KMS-11 (cell line): ENCODE results near the gene FAM168B.

Experiments used
- H2AFZ ChIP-seq: fragments of 200-600 bp; sonication (generic); 2 replicates; pipeline ENCODE4 v1.6.1; 2016; ENCODE audit warnings: antibody characterized with exemption, mixed run types, low read depth
- H3K27ac ChIP-seq: fragments of 200-600 bp; sonication (generic); 2 replicates; pipeline ENCODE4 v1.6.1; 2016; ENCODE audit warnings: mild to moderate bottlenecking, mixed run types
- H3K27me3 ChIP-seq: fragments of 200-600 bp; sonication (generic); 2 replicates; pipeline ENCODE4 v1.6.1; 2017; ENCODE audit warnings: mild to moderate bottlenecking, low read depth, mixed run types, moderate library complexity; ENCODE audit not compliant: insufficient read depth
- H3K36me3 ChIP-seq: fragments of 200-600 bp; sonication (generic); 2 replicates; pipeline ENCODE4 v1.6.1; 2017; ENCODE audit warnings: mild to moderate bottlenecking, mixed run types; ENCODE audit not compliant: insufficient read depth
- H3K4me1 ChIP-seq: fragments of 200-600 bp; sonication (generic); 2 replicates; pipeline ENCODE4 v1.6.1; 2016; ENCODE audit warnings: mild to moderate bottlenecking, low read depth, mixed run types; ENCODE audit not compliant: poor library complexity, severe bottlenecking
- H3K4me2 ChIP-seq: fragments of 200-600 bp; sonication (generic); 2 replicates; pipeline ENCODE4 v1.7.0; 2016; ENCODE audit warnings: mild to moderate bottlenecking, mixed run types
- H3K4me3 ChIP-seq: fragments of 200-600 bp; sonication (generic); IDR thresholded peaks from 2 replicates; pipeline ENCODE4 v1.6.1; 2017; ENCODE audit warnings: low read depth, low read length, mixed read lengths; ENCODE audit not compliant: insufficient read depth
- H3K79me2 ChIP-seq: fragments of 200-600 bp; sonication (generic); 2 replicates; pipeline ENCODE4 v1.6.1; 2016; ENCODE audit warnings: low read depth, mixed run types; ENCODE audit not compliant: insufficient read depth
- H3K9ac ChIP-seq: fragments of 200-600 bp; sonication (generic); 2 replicates; pipeline ENCODE4 v1.6.1; 2016; ENCODE audit warnings: mild to moderate bottlenecking, mixed run types
- H4K20me1 ChIP-seq: fragments of 200-600 bp; sonication (generic); 2 replicates; pipeline ENCODE4 v1.6.1; 2016; ENCODE audit warnings: mild to moderate bottlenecking, mixed run types; ENCODE audit not compliant: insufficient read depth
- CTCF ChIP-seq: fragments of 200-600 bp; sonication (generic); conservative IDR thresholded peaks from 2 replicates; pipeline ENCODE4 v1.6.1; 2017; ENCODE audit warnings: low read depth, mild to moderate bottlenecking, antibody characterized with exemption, low read length, moderate library complexity, mixed read lengths

Gene FAM168B

GRCh38 chr2:131067465-131068125 lies 25.7 kb downstream of the FAM168B start:
- Histone ChIP-seq H3K4me3 (no peak overlapping the region), H3K4me2 (no peak overlapping the region), H3K4me1 (peaks cover 8% of the 10 kb centered on the region), H3K36me3 (0 out of 2 replicates have a peak, but pooled peaks cover under 1% of the 10 kb centered on the region), H4K20me1 (no peaks in the 10 kb centered on the region), H3K27ac (no peak overlapping the region), H3K79me2 (peaks cover 26% of the 10 kb centered on the region; the same call in 1 of the 2 replicates), H2AFZ (no peak overlapping the region), H3K9ac (no peak overlapping the region), H3K27me3 (no peaks in the 10 kb centered on the region)
- TF ChIP-seq CTCF = no peak

GRCh38 chr2:131064589-131065512 lies 28.4 kb downstream of the FAM168B start:
- Histone ChIP-seq H3K4me3 (no peak overlapping the region), H3K27ac (no peak overlapping the region), H3K27me3 (no peaks in the 10 kb centered on the region), H3K4me2 (no peak overlapping the region), H2AFZ (no peak overlapping the region), H3K4me1 (peaks cover 8% of the 10 kb centered on the region), H3K9ac (no peak overlapping the region), H4K20me1 (0 out of 2 replicates have a peak, but pooled peaks cover 3% of the 10 kb centered on the region), H3K36me3 (no peaks in the 10 kb centered on the region), H3K79me2 (peaks cover 46% of the 10 kb centered on the region)
- no peak for TF ChIP-seq CTCF

- peaks cover 49% of the 10 kb centered on the region for H3K79me2 ChIP-seq
- H3K4me2 ChIP-seq = no peak overlapping the region
- H3K27ac ChIP-seq = no peak overlapping the region
- no peak overlapping the region for H2AFZ ChIP-seq
- TF ChIP-seq CTCF = no peak
- H3K4me3 ChIP-seq = no peak overlapping the region
- 0 out of 2 replicates have a peak, but pooled peaks cover 3% of the 10 kb centered on the region for H4K20me1 ChIP-seq
- no peaks in the 10 kb centered on the region for H3K36me3 ChIP-seq
- H3K9ac ChIP-seq = no peak overlapping the region
- peaks cover 8% of the 10 kb centered on the region for H3K4me1 ChIP-seq
- H3K27me3 ChIP-seq = no peaks in the 10 kb centered on the region
Measured at GRCh38 chr2:131063501-131064283, 29.6 kb downstream of the FAM168B start.

GRCh38 chr2:131058920-131059319 lies 34.3 kb downstream of the FAM168B start:
- Histone ChIP-seq H2AFZ (no peak overlapping the region), H3K36me3 (no peaks in the 10 kb centered on the region), H3K9ac (no peak overlapping the region), H3K4me2 (no peak overlapping the region), H4K20me1 (0 out of 2 replicates have a peak, but pooled peaks cover 3% of the 10 kb centered on the region), H3K27ac (no peak overlapping the region), H3K4me3 (no peak overlapping the region), H3K4me1 (no peaks in the 10 kb centered on the region), H3K79me2 (peaks cover 51% of the 10 kb centered on the region), H3K27me3 (no peaks in the 10 kb centered on the region)
- no peak for TF ChIP-seq CTCF
